ENCODE measurements around the gene CCDC149.
"Not testable (repeated sequence)": the region's sequence is repeated elsewhere in the genome, so short reads cannot be mapped to it uniquely, and the experiment has no call there.

CCDC149 gene

DNA sequence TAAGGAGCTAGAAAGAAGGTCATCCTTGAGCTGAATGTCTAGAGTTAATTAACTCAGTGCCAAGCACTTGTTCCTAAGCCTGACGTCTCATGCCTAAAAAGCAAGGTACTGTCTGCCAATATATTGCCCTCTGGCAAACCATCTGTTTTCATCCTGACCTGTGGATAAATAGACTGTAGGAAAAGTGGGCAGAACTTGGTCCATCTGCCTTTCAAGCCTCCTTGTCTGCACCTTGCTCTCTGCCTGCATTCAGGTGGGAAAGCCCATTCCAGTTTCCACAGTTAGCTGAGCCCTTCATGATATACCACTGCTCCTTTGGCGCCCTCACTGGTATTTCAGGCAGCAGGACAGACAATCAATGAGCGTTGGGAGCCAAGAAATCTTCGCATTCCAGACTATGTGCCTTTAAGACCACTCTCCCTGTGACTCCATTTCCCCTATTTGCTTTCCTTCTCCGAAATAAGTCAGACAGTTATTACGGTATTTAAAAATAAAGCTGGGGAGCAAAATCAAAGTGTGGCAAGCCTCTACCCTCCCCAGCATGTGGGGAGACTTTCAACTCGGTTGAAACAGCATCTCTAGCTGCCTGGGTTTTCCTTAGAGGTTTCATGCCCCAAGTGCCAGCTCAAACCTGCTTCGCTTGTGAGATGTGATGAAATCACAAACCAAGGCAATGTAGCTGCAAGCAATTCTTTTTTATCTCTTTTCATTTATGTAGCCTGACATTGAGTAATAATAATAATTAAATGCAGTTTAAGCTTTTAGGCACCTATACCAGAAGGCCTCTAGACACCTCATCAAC, 2.5 kb upstream of the CCDC149 start:
- no peak for DNase-seq

DNA sequence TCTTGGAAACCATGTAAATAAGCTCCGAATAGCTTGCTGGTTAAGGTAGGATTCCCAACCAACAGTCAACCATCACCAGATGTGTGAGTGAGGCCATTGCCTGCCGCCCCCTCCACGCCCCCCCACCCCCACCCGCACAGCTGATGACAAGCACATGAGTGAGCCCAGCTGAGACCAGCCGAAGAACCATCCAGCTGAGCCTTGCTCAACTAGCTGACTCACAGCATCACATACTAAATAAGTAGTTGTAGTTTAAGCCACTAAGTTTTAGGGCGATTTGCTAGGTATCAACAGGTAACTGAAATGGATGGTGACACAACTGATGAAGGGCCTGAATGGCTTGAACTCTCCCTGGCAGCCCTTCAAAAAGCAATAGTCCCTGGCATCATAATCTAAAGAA, 1.6 kb upstream of the CCDC149 start:
- DNase-seq: no peak

GRCh38 chr4:24913119-24913485, 260 bp upstream of the CCDC149 start:
- no peak for DNase-seq

- no peak for DNase-seq
Observed at GRCh38 chr4:24910499-24910898, 2.3 kb downstream of the CCDC149 start.

DNA sequence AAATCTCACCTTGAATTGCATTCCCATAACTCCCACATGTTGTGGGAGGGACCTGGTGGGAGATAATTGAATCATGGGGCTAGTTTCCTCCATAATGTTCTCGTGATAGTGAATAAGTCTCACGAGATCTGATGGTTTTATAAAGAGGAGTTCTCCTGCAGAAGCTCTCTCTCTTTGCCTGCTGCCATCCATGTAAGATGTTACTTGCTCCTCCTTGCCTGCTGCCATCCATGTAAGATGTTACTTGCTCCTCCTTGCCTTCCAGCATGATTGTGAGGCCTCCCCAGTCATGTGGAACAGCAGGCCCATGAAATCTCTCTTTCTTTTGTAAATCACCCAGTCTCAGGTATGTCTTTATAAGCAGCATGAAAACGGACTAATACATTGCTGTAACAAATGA, 3.2 kb downstream of the CCDC149 start:
- not testable (repeated sequence) for DNase-seq

DNA sequence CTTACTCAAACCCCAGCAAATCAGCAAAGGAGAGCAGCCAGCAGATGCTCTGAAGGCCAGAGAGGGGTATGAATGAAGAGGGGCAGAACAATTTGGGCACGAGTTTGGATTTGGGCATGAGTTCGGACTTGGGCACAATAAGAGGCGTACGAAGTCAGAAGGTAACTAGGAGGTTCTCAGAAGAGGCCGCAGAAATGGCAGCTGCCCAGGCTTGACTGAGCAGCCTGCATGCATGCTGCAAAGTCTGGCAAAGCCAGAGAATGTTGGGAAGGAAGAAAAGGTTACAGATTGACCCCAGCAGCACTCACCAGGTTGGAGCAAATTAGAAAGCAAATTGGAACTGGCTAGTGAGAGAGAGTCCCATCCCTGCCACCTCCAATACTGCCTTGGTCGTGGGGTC, 15.2 kb downstream of the CCDC149 start:
- DNase-seq: no peak

DNA sequence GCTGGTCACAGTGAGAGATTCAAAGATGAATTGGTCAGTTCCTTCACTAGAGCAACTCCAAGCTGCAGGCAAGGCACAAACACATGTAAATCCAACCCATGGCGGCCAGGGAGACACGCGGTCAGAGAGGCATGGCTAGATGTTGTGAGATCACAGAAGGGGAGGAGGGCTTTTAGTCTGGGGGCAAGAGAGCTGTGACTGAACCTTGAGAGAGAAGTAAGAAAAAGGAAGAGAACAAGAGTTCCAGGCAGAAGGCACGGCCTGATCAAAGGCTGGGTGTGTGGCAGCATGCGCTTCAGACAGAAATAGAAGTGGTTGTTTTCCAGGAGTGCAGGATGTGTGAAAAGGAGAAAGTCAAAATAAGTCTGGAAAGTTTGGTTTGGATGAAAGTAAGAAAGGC, 15.9 kb downstream of the CCDC149 start:
- DNase-seq: no peak

DNA sequence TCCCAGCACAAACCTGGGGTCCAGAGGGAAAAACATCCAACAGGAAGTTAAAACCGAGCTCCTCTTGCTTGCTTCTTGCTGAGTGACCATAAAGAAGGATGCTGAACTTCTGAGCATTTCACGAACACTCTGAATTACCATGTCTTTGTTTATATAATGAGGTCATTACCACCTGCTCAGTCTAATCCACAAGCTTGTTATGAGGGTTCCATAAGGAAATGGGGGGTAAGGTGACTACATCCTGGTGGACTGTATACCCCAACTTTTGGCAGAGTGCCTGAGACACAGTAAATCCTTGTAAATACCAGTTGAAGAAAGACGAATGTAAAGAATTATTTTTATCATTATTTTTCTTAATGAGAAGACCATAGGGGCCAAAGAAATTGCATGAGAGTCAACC, 16.8 kb downstream of the CCDC149 start:
- no peak for DNase-seq

GRCh38 chr4:24895461-24895860, 17.4 kb downstream of the CCDC149 start:
- no peak for DNase-seq

GRCh38 chr4:24894846-24895245, 18.0 kb downstream of the CCDC149 start:
- no peak for DNase-seq

DNA sequence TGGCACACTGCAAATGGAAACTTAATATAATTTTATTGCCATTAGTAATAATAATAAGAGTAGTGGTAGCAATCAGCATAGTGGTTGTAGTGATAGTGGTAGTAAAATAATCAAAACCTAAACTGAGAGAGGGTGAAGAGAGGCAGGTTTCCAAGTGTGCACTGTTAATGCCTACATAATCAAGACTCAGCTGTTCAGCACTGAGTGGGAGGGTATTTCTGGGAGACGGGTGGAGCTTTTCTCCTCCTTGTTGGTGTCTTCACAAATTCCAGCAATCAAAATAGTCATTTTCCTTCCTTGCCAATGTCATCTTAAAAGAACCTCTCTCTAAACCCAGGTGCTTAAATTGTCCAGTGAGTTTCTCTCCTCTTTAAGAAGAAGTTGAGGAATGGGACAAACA, 18.6 kb downstream of the CCDC149 start:
- DNase-seq: no peak

- no peak for DNase-seq
Observed at GRCh38 chr4:24892778-24893177, 20.1 kb downstream of the CCDC149 start.

GRCh38 chr4:24892278-24892677, 20.6 kb downstream of the CCDC149 start:
- no peak for DNase-seq

DNA sequence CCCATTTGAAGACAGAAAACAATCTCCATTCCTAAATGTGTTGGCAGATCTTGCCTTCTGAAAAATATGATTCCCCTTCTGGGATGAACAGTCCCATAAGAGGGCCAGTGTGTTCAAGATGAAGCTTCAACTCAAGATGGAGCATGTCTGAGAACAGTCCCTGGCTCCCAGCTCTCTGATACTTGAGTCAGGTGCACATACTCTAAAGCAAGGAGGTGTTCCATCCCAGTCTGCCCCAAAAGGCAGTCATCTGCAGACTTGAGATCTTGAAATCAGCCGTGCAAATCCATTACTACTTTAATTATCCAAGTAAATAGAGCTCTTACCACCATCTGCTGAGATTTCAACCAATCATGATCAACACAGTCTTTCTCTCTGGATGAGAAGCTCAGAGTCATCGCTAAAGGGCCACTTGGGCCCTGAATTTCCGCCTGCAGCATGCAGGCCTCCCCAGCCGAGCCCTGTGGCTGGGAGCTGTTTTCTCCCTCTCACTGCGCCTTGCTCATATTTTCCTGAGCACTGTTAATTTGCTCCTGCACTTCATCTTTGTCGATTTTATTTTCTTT, 22.2 kb downstream of the CCDC149 start:
- DNase-seq: no peak

DNA sequence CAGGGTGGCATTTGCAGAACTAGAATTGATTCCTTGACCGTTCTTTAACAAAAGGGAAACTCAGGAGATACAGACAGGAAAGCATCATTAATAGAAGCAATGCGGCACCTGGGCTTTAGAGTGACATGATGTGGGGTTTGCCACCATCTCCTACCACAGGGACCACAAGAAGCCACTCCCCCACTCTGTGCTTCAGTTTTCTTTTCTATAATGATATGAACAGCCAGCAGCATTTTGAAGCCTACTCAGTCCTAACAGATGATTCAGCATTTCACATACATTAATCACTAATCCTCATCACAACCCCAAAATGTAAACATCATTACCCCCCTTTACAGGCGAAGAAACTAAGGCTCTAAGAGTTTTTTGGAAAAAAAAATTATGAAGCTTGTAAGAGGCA, 22.9 kb downstream of the CCDC149 start:
- no peak for DNase-seq

DNA sequence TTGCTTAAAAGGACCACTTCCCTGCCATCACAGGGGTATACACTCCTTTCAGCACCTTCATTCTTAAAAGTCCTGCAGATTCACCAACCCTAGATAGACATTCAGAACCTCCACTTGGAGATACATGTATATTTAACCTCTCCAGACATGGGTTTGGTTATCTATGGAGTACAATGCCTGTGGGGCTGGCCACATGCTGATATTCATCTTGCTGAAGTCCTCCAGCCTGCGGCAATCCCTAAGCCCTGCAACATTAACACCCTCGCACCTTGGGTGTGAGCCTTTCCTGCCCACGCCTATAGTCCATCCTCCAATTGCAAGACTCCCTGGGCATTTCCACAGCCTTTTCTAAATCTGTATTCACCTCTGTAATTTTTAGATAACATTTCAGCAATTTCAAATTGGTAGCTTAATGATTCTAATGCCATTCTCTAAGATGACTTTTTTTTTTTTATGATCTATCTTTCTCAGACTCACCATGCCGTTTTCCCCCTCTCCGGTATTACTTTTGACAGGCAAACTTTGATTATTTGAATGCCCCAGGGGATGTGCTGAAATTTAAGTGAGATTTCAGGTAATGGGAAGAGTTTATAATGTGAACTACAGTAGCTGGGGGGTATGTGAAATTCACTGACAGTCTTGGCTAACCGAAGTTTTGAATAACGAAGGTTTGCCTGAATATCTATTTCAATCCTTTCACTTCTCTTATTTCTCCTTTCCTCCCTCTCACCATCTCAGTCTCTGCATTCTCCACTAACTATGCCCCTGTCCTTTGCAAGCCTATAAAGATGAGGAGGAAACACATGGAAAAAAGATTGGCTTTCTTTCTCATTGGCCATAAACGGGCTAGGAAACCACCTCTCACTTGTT, 24.1 kb downstream of the CCDC149 start:
- no peak for DNase-seq

GRCh38 chr4:24887881-24888430, 24.9 kb downstream of the CCDC149 start:
- DNase-seq: no peak

DNA sequence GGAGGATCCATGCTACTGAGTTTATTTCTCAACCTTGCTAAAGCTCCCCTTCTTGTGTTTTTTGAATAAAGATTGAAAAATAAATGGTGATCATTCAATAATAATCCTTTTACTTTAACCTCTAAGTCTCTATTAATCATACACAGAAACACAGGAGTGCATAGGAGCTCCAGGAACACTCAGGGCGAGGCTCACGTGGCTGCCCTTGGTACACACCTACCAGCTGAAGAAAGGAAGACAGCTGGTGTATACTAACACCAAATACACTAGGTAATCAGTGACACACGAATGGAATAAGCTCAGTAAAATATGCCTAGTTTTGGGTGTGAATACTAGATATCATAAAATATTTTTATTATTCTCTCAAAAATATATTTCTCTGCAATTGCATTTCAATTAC, 26.2 kb downstream of the CCDC149 start:
- no peak for DNase-seq

DNA sequence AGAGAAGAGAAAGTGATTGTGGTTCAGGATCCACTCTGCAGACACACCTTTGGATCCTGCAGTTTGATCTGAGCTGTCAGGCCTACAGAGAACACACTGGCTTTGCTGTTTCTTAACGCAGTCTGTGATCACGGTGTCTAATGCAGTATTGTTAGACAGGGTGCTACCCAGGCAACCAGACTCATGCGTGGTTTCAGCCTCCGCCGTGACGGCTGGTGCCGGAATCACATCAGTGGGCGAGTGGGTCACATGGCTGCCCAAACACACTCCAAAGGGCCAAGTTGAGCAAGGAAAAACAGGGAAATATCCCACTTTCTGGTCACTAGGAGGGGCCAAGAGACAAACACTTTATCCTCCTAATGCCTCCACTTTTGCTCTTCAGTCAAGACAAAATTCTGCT, 27.5 kb downstream of the CCDC149 start:
- DNase-seq: no peak

DNA sequence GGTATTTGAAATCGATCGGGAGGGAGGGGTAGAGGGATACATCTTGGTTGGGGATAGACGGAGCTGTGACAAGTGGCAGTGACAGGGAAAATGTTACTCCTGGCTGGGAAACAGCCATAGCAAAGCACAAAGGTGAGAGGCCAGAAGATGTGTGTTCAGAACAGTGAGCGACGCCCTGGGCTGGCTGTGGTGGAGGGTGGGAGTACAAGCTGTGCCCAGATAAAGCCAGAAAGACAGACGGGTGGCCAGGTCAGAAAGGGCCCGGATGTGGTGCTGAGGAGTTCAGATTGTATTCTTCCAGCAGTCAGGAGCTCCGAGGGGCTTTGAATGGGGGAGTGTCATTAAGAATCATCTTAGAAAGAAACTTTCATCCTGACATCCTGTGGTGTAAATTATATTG, 27.9 kb downstream of the CCDC149 start:
- DNase-seq: no peak

DNA sequence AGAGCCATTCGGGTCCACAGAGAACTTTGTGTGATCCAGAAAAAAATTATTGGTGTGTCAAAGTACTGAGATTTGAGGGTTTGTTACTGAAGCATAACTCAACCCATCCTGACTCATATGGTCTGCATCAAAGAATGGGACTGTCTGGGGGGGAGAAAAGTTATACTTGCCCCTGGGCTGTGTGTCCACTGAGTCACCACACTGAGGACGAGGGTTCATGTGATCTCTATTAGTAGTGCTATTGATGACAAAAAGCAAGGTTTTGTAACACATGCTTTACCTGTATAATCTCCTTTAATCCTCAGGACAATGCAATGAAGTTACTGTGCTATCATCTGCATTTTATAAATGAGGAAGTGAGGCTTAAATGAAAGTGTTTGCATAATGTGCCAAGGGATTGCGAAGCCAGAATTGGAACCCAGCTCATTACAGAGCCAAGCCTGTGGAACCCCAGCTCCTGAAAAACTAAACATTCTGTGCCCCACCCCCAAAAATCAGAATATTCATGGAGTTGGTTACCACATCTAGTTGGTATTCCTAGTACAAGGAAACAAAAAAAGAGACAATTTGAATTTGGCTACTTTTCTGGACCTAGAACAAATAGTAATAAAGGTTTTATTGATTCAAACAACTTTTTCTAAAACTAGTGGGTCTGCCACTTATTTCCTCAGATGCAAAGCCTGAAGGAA, 31.2 kb downstream of the CCDC149 start:
- no peak for DNase-seq

- no peak for DNase-seq
Observed at GRCh38 chr4:24880186-24880585, 32.7 kb downstream of the CCDC149 start.

DNA sequence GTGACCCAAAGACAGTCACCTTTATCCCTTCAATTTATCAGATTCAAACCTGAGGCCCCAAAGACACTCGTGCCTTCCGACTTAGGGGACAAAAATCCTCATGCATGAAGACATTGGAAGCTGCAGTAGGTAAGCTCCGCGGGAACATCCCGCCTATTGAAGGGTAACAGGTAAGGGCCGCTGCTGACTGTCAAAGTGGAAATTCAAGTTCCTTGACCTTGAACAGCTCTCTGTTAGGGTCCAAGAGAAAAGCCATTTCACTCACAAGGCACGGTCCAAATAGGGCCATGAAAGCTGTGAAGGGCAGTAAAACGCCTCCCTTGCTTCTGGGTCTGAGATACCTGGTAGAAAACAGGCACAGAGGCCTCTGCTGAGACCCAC, 34.2 kb downstream of the CCDC149 start:
- DNase-seq: no peak
